Stimulated activated CD8-positive, alpha-beta memory T cell treated with anti-CD3 and anti-CD28 coated beads, Interleukin-12 subunit alpha, Interleukin-12 subunit beta, amount 100 ng/mL, for 4 hours (primary cell): ENCODE results near the gene FAM20B.

Experiments used
- DNase-seq: peaks from one replicate; pipeline ENCODE4 v3.0.0-alpha.2; 2020; ENCODE audit warnings: low read depth

FAM20B gene

DNA sequence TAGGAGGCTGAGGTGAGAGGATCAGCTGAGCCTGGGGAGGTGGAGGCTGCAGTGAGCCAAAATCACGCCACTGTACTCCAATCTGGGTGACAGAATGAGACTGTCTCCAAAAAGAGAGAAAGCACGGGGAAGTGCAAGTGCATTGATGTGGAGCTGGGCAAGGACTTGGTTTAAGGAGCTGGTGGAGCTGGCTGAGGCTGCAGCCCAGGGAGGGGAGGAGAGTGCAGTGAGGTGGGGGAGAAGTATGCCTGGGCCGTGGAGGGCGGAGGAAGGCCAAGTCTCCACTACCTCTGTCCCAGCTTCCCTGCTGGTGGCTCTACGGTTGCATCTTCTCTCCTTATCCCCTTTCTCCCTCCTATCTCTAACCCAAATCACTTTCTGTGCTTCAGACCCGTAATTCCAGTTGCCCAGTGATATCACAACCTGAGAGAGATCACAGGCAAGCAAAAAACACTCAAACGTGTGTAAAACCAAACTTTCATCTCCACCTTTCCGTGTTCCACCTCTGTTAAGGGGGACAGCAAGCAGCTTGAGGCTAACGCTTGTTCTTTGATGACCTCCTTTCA, 67.3 kb downstream of the FAM20B start:
- no peak for DNase-seq

DNA sequence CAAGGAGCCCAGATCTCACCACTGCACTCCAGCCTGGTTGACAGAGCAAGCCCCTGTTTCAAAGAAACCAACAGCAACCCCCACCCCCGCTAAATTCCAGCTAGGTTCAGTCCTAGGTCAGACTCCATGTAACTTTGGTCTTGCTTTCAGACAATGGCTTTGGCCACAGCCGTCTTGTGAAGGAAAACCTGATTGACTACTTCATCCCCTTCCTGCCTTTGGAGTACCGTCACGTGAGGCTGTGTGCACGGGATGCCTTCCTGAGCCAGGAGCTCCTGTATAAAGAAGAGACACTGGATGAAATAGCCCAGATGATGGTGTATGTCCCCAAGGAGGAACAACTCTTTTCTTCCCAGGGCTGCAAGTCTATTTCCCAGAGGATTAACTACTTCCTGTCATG, 69.1 kb downstream of the FAM20B start:
- DNase-seq, result no peak

DNA sequence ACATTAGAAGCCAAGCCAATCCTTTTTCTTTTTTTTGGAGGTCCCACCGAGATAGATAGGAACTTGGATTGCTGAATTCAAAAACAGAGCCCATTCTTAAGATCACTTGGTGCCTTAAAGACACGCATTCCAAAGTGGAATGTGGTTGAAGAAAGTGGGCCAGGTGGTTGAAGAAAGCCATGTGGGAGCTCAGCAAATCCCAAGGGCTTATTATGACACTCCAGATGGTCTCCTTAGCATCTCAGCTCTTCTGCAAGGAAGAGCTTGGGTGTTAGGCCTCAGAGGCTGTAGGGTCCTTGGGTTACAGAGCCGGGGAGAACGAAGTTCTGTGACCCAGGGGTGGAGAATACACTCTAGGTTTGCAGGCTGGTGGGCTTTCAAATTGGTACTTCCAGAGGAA, 69.7 kb downstream of the FAM20B start:
- DNase-seq, result no peak

DNA sequence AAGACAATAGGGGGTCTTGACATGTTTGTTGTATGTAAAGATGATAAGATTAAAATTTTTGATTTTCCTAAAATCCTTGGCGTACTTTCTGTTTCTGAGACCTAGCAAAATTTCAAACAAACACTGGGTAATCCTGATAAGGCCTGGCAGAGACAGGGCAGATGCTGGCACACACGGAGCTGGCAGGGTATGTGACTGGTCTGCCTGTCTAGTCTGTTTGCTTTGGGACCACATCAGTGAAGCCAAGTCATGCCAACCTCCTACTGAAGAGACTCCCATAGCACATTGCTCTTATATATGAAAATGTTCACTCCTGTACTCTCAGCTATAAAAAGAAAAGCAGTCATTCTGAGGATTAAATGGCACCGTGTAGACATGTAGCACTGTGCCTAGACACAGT, 70.2 kb downstream of the FAM20B start:
- no peak for DNase-seq

DNA sequence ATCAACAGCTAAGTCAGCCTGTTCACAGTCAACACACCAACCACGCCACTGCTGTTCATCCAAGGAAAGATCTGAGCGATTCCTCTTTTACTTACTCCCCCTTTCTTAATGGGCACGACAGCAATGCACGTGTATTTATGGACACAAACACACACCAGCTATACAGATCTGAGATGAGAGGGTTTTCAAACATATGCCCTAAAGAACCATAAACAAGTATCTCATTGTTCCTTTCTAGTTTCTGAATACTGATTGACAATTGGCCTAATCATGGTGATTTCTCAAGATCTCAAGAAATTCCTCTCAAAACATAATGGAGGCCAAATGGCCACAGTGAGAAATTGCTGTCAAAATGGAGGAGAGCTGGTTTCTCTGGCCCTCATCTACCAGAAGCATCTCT, 74.2 kb downstream of the FAM20B start:
- no peak for DNase-seq

DNA sequence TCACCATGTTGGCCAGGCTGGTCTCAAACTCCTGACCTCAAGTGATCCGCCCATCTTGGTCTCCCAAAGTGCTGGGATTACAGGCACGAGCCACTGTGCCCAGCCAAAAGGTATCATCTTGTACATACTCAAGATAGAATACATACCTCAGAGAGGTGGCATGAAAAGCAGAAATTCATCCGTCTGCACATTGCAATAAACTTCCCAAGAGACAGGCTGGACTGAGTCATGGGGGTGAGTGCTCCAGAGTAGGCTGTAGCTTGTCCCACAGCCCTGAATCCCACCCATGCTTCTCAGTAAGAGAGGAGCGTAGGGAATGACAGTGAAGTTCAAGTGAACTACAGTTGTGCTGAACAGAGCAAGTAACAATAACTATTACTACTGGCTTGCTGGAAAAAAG, 75.9 kb downstream of the FAM20B start:
- DNase-seq, result no peak

DNA sequence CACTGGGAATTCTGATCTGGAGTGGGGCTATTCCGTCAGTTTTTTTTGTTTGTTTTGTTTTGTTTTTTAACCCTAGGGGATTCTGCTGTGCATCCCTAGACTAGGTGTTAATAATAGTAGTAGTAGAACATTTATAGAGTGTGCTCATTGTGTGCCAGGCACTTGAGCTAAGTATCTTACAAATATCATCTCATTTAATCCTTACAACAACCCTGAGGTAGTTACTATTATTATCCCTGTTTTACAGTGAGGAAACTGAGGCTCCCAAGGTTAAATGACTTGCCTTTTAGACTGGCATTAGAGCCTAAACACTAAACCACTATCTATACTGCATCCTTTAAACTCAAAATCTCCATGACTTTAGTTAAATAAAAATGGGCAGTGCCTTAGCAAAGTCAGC, 78.3 kb downstream of the FAM20B start:
- no peak for DNase-seq

DNA sequence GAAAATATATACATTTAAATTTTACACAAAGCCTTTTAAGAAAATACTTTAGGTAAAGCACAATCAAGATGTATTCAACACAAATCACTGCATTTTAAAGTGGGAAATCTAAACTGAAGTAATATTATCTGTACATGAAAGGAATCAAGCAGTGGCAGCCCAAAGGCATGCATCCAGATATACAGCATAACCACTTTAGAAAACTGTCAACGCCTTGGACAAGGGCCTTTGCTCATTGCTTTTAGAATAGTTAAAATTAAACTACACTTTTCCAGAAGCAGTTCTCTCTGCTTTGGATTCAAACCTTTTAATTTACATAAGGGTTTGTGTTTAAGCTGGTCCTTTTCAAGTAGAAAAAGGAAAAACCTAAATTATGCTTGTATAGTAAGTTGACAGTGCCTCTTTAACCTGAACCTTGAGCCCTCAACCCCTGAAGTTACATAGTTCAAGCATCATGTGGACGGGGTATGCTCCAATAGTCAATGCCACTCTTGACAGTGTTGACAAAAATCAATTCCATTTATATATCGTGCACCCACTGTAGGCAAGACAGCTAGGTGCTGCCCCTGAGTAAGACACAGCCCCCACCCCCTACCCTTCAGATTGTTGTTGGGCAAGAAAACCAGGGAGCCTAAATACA, 79.0 kb downstream of the FAM20B start:
- DNase-seq, result no peak

DNA sequence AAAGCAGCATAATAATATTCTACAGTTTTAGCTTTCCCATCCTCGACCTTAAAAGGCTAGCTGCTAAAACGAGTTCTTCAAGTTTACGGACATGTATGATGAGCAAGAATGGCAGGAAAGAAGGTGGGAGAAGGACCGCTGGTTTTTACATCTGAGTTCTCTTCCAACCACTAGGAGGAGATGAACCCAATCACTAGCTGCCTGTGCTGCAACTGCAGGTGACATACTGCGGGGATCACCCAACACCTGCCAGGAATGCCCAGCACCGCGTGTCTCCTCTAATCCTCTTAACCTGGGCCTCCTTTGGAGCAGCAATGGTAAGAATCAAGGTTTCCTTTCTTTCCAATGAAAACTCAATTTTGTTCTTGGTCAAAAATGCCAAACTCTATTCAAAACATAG, 79.7 kb downstream of the FAM20B start:
- no peak for DNase-seq

DNA sequence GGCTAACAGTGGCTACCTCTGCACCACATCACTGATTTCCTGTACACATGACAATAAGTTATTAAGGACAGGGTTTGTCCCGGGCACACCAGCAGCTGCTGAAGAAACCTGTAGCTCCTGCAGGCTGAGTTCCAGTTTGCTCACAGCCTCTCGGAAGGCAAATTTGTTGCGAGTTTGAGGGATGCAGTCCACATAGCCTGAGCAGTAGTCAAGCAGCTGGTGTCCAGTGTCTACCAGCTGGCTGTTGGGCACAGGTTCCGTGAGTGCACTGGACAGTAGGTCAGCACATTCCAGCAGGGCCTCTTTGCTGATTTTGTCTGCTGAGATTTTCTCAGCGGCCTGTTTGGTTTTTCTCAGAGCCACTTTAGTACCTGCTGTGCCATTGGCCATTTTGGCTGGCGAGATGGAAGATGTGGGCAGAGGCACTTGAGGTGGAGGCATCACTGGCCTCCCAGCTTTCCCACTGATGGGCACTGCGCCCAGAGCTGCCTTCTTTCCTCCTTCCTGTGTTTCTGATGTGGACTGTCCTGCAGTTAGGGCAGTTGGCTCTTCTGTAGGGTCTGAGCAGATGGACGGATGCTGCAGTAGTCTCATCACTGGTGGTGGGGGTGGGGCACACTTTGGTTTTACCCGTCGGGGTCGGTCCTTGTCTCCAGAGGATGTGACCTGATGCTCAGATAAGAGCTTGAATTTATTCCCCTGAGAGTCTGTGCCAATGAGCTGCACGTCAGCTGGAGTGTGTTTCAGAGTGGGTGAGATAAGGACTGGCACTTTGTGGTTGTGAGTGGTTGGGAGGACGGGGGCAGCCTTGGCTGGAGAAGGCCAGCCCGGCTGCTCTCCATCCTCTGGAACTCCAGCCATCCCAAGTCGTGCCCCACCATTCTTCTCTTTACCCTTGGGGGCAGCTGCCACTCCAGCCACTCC, 82.3 kb downstream of the FAM20B start:
- DNase-seq, result no peak

DNA sequence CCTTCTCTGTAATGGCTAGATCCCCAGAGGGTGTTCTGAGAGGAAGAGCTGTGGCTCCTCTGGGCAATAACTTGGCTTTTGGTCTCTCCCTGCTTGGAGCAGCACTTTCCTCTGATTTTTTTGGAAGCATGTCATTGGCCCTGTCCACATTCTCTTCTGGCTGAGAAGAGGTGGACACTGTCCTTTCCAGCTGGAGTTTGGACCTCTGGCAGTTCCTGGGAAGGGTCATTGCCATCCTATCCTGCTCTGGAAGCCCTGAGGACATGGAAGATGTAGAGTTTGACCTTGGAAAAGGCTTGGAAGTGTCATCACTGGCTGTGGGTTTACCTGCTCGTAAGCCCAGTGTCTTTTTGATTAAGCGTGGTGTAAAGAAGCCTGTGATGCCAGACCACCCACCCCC, 83.0 kb downstream of the FAM20B start:
- no peak for DNase-seq

DNA sequence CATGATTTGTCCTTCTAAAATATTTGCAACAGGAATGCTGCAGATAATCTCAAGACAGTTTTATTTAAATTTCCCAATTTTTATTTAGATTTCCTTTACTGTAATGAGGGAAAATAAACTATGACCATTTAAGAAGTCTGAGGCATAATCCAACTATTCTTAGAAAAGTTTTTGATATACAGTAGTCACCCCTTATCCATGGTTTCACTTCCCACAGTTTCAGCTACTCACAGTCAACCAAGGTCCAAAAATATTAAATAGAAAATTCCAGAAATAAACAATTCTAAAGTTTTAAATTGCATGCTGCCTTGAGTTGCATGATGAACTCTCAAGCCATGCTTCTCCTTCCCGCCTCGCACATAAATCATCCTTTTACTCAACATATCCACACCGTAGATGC, 89.5 kb downstream of the FAM20B start:
- no peak for DNase-seq

DNA sequence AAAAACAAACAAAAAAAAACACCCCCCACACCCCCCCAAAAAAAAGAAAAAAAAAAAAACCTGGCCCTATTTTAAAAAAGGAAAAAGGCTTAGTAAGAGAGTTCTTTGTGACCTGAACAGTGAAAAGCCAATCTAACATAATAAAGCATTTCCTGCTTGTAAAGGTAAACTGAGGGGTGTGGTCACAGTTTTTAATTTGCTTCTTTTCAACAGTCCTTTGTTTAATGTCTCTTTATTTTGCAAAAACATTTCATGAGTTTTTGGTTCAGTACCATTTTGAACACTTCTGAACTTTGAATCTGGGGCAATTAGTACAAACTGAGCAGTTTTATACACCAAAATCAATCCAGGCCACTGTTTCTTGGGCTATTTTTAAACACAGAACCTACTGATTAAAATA, 93.8 kb downstream of the FAM20B start:
- DNase-seq, result no peak

DNA sequence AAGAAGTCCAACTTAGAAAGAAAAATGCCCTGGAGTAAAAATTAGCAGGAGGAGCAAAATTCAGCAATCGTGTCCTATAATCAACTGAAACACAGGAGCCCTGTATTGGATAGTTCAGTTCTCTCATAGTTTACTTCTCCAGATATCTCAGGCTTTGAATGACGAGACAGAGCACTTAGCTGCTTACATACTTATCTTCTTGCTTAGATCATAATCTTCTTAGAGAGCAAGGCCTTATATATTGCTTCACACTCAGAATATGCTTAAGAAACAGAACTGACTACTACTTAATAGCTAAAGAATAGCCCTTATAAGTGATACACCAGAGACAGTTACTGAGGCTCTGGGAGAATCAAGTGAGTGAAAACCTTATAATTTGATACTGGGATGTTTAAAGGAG, 95.0 kb downstream of the FAM20B start:
- DNase-seq, result no peak

DNA sequence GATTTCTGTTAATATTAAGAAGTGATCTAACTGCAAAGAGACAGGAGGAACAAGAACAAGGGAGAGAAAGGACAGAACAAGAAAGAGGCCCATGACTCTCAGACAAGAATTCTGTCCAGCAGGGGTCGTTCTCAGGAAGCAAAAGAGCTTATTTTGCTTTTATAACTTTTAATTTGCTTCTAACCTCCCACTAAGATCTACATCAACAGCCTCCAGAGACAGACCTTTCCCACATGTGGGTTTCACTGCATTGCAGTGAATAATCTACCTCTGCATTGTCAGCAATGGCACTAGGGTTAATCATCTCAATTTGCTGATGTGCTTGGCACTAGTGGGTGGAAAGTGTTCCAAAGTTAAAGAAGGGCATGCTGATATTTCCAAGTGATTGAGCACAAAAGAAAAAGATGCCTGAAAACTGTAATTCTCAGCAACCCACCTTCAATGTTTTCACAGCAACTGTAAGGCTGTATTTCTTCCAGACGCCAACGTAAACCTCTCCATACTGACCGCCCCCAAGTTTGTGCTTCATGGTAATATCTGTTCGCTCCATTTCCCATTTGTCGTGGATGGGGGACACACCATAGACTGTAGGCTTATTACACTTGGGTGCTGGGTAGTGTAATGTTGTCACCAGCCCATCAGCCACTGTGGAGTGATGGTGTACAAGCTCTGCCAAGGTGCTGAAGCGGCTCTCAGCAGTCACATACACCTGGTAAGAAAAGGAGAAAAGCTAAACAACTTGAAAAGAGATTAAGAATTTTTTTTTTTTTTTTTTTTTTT, 95.7 kb downstream of the FAM20B start:
- no peak for DNase-seq

DNA sequence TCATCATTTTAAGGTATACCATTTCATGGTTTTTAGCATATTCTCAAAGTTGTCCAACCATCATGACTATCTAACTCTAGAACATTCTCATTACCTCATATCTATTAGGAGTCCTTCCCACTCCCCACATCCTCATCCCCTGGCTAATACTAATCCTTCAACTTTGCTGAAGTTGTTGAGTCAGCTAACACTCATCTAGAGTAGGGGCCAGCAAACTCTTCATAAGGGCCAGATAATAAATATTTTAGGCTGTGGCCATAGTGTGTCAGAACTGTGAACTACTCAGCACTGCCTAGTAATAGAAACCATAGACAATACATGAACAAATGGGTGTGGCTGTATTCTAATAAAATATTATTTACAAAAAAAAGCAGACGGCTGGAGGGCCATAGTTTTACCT, 99.2 kb downstream of the FAM20B start:
- no peak for DNase-seq
